GM21447 (cell line): ENCODE data around the gene NFAT5.

Experiments
- ATAC-seq: cut with Tn5 transposase; IDR thresholded peaks from one replicate; pipeline ENCODE4 v1.9.1; 2021; ENCODE audit not compliant: unreplicated experiment

The NFAT5 gene

GRCh38 chr16:69590590-69590989 is 24.8 kb downstream of the NFAT5 start:
- ATAC-seq = no peak

- ATAC-seq = no peak
Observed at GRCh38 chr16:69593751-69594255, 28.0 kb downstream of the NFAT5 start.

GRCh38 chr16:69595127-69596036 is 29.6 kb downstream of the NFAT5 start:
- no peak for ATAC-seq

GRCh38 chr16:69596801-69597200 is 31.0 kb downstream of the NFAT5 start:
- no peak for ATAC-seq

GRCh38 chr16:69598045-69598444 is 32.3 kb downstream of the NFAT5 start:
- ATAC-seq = no peak

GRCh38 chr16:69599731-69600130 is 34.0 kb downstream of the NFAT5 start:
- ATAC-seq = no peak

- no peak for ATAC-seq
Observed at GRCh38 chr16:69600202-69600601, 34.4 kb downstream of the NFAT5 start.

GRCh38 chr16:69601250-69601649 is 35.5 kb downstream of the NFAT5 start:
- no peak for ATAC-seq

- no peak for ATAC-seq
Observed at GRCh38 chr16:69606985-69607384, 41.2 kb downstream of the NFAT5 start.

- ATAC-seq = no peak
Observed at GRCh38 chr16:69607674-69608073, 41.9 kb downstream of the NFAT5 start.

GRCh38 chr16:69610356-69610755 is 44.6 kb downstream of the NFAT5 start:
- no peak for ATAC-seq

GRCh38 chr16:69611103-69611640 is 45.4 kb downstream of the NFAT5 start:
- no peak for ATAC-seq

GRCh38 chr16:69613378-69614154 is 47.8 kb downstream of the NFAT5 start:
- ATAC-seq = no peak

GRCh38 chr16:69615528-69615927 is 49.8 kb downstream of the NFAT5 start:
- ATAC-seq = no peak

GRCh38 chr16:69616082-69616481 is 50.3 kb downstream of the NFAT5 start:
- ATAC-seq = no peak

- ATAC-seq = no peak
Observed at GRCh38 chr16:69618307-69618706, 52.5 kb downstream of the NFAT5 start.

GRCh38 chr16:69618721-69619120 is 53.0 kb downstream of the NFAT5 start:
- no peak for ATAC-seq

- no peak for ATAC-seq
Observed at GRCh38 chr16:69619514-69619913, 53.7 kb downstream of the NFAT5 start.

- ATAC-seq = no peak
Observed at GRCh38 chr16:69620573-69620972, 54.8 kb downstream of the NFAT5 start.

GRCh38 chr16:69621225-69621624 is 55.5 kb downstream of the NFAT5 start:
- no peak for ATAC-seq

GRCh38 chr16:69626256-69626655 is 60.5 kb downstream of the NFAT5 start:
- no peak for ATAC-seq

- ATAC-seq = no peak
Observed at GRCh38 chr16:69632828-69633227, 67.1 kb downstream of the NFAT5 start.
